ENCODE results near the gene ITGAE.
"Not testable (repeated sequence)": the region's sequence is repeated elsewhere in the genome, so short reads cannot be mapped to it uniquely, and the experiment has no call there.

The ITGAE gene

DNA sequence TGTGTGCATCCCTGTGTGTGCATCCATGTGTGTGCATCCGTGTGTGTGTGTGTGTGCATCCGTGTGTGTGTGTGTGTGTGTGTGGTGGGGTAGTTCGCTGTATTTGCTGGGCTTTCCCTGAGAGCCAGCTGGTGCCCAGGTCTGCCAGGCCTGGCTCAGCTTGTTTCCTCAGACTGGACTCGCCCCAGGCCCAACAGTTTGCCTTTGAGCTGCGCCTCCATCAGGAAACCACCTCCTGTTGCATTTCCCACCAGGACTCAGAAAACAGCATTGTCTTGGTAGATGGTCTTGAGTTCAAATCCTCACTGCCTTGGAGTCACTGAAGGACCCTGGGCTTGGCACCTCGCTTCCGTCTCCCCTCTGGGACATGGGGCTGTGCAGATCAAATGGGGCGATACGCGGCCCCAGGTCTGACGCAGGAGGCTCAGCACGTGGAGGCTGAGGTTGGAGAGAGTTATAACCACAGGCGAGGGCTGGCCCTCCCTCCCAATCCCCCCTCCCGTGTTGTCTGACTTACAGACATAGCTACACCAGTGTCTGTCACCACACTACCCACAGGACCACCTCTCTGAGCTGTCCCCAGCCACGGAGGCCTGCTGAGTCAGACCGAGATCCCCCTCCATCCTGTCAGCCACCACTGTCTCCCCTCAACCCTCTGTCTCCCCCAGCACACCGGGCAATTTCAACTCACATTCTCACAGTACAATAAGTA, 4.7 kb downstream of the ITGAE start:
- no peaks in the 10 kb centered on the region for H3K9me3 ChIP-seq (ENCODE audit: control insufficient read depth in 2 of 2, low read length in 2 of 2)
- peak overlapping the region in 1 of 2 donors; percentile 24 for H3K9ac ChIP-seq (ENCODE audit: low read depth in 1 of 2, low read length in 2 of 2)
- H3K27me3 ChIP-seq (ENCODE audit: control insufficient read depth in 2 of 2, insufficient read depth in 2 of 2, low read length in 2 of 2) = no peaks in the 10 kb centered on the region
- peaks cover 0 to 2% of the 10 kb centered on the region in 2 donors for H3K4me1 ChIP-seq (ENCODE audit: control insufficient read depth in 2 of 2, insufficient read depth in 2 of 2, low read length in 2 of 2)
- H3K27ac ChIP-seq (ENCODE audit: low read depth in 2 of 2, low read length in 2 of 2) = peak overlapping the region in 1 of 2 donors; percentile 17
- no peaks in the 10 kb centered on the region for H3K36me3 ChIP-seq (ENCODE audit: control insufficient read depth in 2 of 2, insufficient read depth in 2 of 2, low read length in 2 of 2)
- no peak overlapping the region for H3K4me3 ChIP-seq (ENCODE audit: low read length in 2 of 2)

DNA sequence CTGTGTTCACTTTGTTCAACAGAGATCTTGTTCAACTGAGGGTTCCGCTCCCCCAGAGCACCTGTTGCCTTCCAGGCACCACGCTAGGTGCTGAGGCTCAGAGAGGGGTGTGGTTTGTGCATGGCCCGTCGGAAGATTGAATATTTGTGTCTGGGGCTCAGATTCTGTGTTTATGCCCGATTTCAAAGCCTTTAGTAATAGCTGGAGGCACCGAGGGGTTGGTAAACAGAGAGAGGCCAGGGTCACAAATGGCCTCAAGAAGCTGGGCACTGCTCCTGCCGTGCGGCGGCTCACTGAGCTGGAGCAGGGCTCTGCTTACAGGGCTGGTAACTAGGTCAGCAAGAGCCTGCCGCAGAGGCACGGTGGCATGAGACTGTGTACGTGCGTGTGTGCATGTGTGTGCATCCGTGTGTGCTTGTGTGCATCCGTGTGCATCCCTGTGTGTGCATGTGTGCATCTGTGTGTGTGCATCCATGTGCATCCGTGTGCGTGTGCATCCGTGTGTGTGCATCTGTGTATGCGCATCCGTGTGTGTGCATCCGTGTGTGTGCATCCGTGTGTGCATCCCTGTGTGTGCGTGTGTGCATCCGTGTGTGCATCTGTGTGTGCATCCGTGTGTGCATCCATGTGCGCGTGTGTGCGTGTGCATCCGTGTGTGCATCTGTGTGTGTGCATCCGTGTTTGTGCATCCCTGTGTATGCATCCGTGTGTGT, 5.4 kb downstream of the ITGAE start:
- Histone ChIP-seq H3K4me3 (ENCODE audit: low read length in 2 of 2) (no peak overlapping the region), H3K27me3 (ENCODE audit: control insufficient read depth in 2 of 2, insufficient read depth in 2 of 2, low read length in 2 of 2) (no peaks in the 10 kb centered on the region), H3K9ac (ENCODE audit: low read depth in 1 of 2, low read length in 2 of 2) (no peak overlapping the region), H3K4me1 (ENCODE audit: control insufficient read depth in 2 of 2, insufficient read depth in 2 of 2, low read length in 2 of 2) (peaks cover 0 to 2% of the 10 kb centered on the region in 2 donors), H3K9me3 (ENCODE audit: control insufficient read depth in 2 of 2, low read length in 2 of 2) (no peaks in the 10 kb centered on the region), H3K36me3 (ENCODE audit: control insufficient read depth in 2 of 2, insufficient read depth in 2 of 2, low read length in 2 of 2) (no peaks in the 10 kb centered on the region), H3K27ac (ENCODE audit: low read depth in 2 of 2, low read length in 2 of 2) (peak overlapping the region in 1 of 2 donors; percentile 32)

DNA sequence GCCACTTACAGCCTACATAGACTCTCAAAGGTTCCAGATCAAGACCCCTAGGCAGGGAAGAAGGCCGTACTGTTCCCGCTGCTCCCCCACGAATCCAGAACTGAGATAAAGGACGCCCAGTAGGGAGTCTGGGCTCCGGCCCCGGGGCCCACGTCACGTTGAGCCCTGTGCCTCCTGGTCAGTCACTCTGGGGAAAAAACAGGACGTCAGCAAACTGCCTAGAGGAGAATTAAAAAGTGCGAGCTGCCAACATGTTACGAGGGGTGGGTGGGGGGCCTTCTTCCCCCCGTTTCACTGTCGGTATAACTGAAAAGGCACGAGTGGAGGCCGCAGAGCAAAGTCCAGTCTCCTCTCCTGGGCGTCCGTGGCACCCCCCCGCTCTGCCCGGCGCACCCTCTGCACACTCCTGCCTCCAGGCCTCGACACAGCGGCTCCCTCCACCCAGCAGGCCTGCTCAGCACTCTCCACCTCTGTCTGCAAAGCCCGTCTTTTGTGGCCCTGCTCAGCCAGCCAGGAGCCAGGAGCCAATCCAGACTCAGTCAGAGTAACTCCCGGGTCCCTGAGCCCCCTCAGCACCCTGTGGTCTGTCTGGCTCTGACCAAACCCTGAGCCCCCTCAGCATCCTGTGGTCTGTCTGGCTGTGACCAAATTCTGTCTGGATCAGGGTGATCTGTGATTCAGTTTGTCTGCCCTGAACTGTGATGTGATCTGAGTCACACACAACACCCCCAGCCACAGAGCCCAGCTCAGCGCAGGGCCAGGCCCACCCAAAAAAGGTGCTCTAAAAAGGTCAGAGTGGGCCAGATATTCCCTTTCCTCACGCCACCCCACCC, 6.2 kb downstream of the ITGAE start:
- Histone ChIP-seq H3K9ac (ENCODE audit: low read depth in 1 of 2, low read length in 2 of 2) (no peak overlapping the region), H3K27ac (ENCODE audit: low read depth in 2 of 2, low read length in 2 of 2) (peak overlapping the region in 1 of 2 donors; percentile 32), H3K9me3 (ENCODE audit: control insufficient read depth in 2 of 2, low read length in 2 of 2) (no peaks in the 10 kb centered on the region)

DNA sequence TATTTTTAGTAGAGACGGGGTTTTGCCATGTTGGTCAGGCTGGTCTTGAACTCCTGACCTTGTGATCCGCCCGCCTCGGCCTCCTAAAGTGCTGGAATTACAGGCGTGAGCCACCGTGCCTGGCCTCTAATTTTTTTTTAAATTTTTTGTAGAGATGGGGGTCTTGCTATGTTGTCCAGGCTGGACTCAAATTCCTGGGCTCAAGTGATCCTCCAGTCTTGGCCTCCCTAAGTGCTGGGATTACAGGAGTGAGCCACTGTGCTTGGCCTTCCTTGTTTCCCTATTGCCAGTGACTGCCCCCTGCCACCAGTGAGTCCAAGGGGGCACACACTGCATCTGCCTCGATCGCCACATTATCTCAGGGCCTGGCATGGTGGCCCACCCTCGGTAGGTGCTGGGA, 6.8 kb downstream of the ITGAE start:
- H3K4me3 ChIP-seq (ENCODE audit: low read length in 2 of 2); H3K4me1 ChIP-seq (ENCODE audit: control insufficient read depth in 2 of 2, insufficient read depth in 2 of 2, low read length in 2 of 2); H3K36me3 ChIP-seq (ENCODE audit: control insufficient read depth in 2 of 2, insufficient read depth in 2 of 2, low read length in 2 of 2); H3K27ac ChIP-seq (ENCODE audit: low read depth in 2 of 2, low read length in 2 of 2); H3K9ac ChIP-seq (ENCODE audit: low read depth in 1 of 2, low read length in 2 of 2); H3K27me3 ChIP-seq (ENCODE audit: control insufficient read depth in 2 of 2, insufficient read depth in 2 of 2, low read length in 2 of 2); H3K9me3 ChIP-seq (ENCODE audit: control insufficient read depth in 2 of 2, low read length in 2 of 2): not testable (repeated sequence)

More for the DNA sequence above, 6.2 kb downstream of the ITGAE start:
- Histone ChIP-seq H3K36me3 (ENCODE audit: control insufficient read depth in 2 of 2, insufficient read depth in 2 of 2, low read length in 2 of 2) (no peaks in the 10 kb centered on the region), H3K4me1 (ENCODE audit: control insufficient read depth in 2 of 2, insufficient read depth in 2 of 2, low read length in 2 of 2) (peaks cover 0 to 2% of the 10 kb centered on the region in 2 donors), H3K27me3 (ENCODE audit: control insufficient read depth in 2 of 2, insufficient read depth in 2 of 2, low read length in 2 of 2) (no peaks in the 10 kb centered on the region), H3K4me3 (ENCODE audit: low read length in 2 of 2) (no peak overlapping the region)

DNA sequence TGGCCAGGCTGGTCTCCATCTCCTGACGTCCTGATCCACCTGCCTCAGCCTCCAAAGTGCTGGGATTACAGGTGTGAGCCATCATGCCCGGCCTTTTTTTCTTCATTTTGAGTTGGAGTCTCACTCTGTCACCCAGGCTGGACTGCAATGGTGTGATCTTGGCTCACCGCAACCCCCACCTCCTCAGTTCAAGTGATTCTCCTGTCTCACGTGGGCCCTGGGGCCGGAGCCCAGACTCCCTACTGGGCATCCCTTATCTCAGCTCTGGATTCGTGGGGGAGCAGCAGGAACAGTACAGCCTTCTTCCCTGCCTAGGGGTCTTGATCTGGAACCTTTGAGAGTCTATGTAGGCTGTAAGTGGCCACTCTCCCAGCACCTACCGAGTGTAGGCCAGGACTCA, 7.7 kb downstream of the ITGAE start:
- not testable (repeated sequence) for H3K9ac ChIP-seq (ENCODE audit: low read depth in 1 of 2, low read length in 2 of 2); H3K9me3 ChIP-seq (ENCODE audit: control insufficient read depth in 2 of 2, low read length in 2 of 2); H3K36me3 ChIP-seq (ENCODE audit: control insufficient read depth in 2 of 2, insufficient read depth in 2 of 2, low read length in 2 of 2); H3K27me3 ChIP-seq (ENCODE audit: control insufficient read depth in 2 of 2, insufficient read depth in 2 of 2, low read length in 2 of 2); H3K4me3 ChIP-seq (ENCODE audit: low read length in 2 of 2); H3K4me1 ChIP-seq (ENCODE audit: control insufficient read depth in 2 of 2, insufficient read depth in 2 of 2, low read length in 2 of 2); H3K27ac ChIP-seq (ENCODE audit: low read depth in 2 of 2, low read length in 2 of 2)

DNA sequence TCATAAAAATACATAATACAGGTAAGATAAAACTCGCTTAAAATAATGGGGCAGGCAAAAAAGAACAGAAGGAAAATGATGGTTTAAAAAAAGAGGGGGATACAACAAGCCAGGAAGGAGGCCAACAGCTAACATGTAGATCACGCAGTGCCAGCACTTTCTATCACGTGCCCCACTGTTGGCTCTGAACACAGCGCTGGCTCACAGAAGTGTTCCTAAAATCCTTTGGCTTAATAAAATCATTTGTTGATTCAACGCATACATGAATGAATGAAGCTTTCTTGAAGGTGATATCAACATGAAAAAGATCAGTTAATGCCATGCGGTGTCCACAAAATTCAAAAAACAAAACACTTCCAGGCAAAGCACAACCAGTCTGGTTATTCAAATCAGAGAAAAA, 8.5 kb downstream of the ITGAE start:
- Histone ChIP-seq H3K36me3 (ENCODE audit: control insufficient read depth in 2 of 2, insufficient read depth in 2 of 2, low read length in 2 of 2) (no peaks in the 10 kb centered on the region), H3K4me3 (ENCODE audit: low read length in 2 of 2) (no peak overlapping the region), H3K9me3 (ENCODE audit: control insufficient read depth in 2 of 2, low read length in 2 of 2) (no peaks in the 10 kb centered on the region), H3K9ac (ENCODE audit: low read depth in 1 of 2, low read length in 2 of 2) (no peak overlapping the region), H3K27me3 (ENCODE audit: control insufficient read depth in 2 of 2, insufficient read depth in 2 of 2, low read length in 2 of 2) (no peaks in the 10 kb centered on the region), H3K27ac (ENCODE audit: low read depth in 2 of 2, low read length in 2 of 2) (no peak overlapping the region), H3K4me1 (ENCODE audit: control insufficient read depth in 2 of 2, insufficient read depth in 2 of 2, low read length in 2 of 2) (peaks cover 0 to 2% of the 10 kb centered on the region in 2 donors)

DNA sequence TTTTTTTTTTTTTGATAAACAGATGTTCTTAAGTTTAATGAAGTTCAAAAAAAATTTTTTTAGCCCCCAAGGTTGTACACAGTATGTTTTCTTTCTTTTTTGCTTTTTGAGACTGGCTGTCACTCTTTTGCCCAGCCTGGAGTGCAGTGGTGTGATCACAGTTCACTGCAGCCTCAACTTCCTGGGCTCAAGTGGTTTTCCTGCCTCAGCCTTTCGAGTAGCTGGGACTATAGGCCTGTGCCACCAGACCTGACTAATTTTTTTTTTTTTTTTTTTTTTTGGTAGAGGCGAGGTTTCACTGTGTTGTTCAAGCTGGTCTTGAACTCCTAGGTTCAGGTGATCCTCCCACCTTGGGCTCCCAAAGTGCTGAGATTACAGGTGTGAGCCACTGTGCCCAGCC, 12.8 kb downstream of the ITGAE start:
- H3K9ac ChIP-seq (ENCODE audit: low read depth in 1 of 2, low read length in 2 of 2) = no peak overlapping the region
- no peak overlapping the region for H3K4me3 ChIP-seq (ENCODE audit: low read length in 2 of 2)
- H3K4me1 ChIP-seq (ENCODE audit: control insufficient read depth in 2 of 2, insufficient read depth in 2 of 2, low read length in 2 of 2) = no peaks in the 10 kb centered on the region
- H3K36me3 ChIP-seq (ENCODE audit: control insufficient read depth in 2 of 2, insufficient read depth in 2 of 2, low read length in 2 of 2) = no peaks in the 10 kb centered on the region
- H3K9me3 ChIP-seq (ENCODE audit: control insufficient read depth in 2 of 2, low read length in 2 of 2) = no peaks in the 10 kb centered on the region
- no peaks in the 10 kb centered on the region for H3K27me3 ChIP-seq (ENCODE audit: control insufficient read depth in 2 of 2, insufficient read depth in 2 of 2, low read length in 2 of 2)
- H3K27ac ChIP-seq (ENCODE audit: low read depth in 2 of 2, low read length in 2 of 2) = no peak overlapping the region

DNA sequence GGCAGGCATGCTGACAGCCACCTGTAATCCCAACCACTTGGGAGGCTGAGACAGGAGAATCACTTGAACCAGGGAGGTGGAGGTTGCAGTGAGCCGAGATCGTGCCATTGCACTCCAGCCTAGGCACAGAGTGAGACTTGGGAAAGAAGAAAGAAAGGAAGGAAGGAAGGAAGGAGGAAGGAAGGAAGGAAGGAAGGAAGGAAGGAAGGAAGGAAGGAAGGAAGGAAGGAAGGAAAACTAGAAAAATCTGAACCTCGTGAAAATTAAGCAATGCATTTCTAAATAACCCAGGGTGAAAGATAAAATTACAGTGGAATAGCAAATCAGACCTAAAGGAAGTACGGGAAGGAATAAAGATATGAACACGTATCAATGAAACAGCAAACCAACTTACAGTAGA, 15.7 kb downstream of the ITGAE start:
- not testable (repeated sequence) for H3K4me3 ChIP-seq (ENCODE audit: low read length in 2 of 2); H3K9ac ChIP-seq (ENCODE audit: low read depth in 1 of 2, low read length in 2 of 2); H3K27ac ChIP-seq (ENCODE audit: low read depth in 2 of 2, low read length in 2 of 2); H3K27me3 ChIP-seq (ENCODE audit: control insufficient read depth in 2 of 2, insufficient read depth in 2 of 2, low read length in 2 of 2); H3K4me1 ChIP-seq (ENCODE audit: control insufficient read depth in 2 of 2, insufficient read depth in 2 of 2, low read length in 2 of 2); H3K9me3 ChIP-seq (ENCODE audit: control insufficient read depth in 2 of 2, low read length in 2 of 2); H3K36me3 ChIP-seq (ENCODE audit: control insufficient read depth in 2 of 2, insufficient read depth in 2 of 2, low read length in 2 of 2)

DNA sequence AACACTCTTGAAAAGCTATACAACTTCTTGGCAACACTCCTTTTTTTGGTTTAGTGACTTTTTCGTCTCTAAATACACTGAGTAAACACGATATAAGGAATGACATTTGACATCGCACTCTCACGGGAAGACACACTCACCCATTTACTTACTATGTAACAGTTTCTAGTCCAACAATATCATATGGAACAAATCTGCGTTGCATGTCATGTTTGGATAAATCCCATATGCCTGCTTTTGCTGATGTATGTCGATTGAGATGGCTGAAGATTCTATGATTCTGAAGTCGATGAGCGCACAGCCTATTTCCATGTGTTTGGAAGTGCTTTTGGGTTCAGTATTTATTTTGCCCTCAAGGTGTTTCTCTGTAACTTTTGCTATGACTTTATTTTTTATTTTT, 18.2 kb downstream of the ITGAE start:
- Histone ChIP-seq H3K9ac (ENCODE audit: low read depth in 1 of 2, low read length in 2 of 2) (no peak overlapping the region), H3K4me1 (ENCODE audit: control insufficient read depth in 2 of 2, insufficient read depth in 2 of 2, low read length in 2 of 2) (no peaks in the 10 kb centered on the region), H3K27me3 (ENCODE audit: control insufficient read depth in 2 of 2, insufficient read depth in 2 of 2, low read length in 2 of 2) (no peaks in the 10 kb centered on the region), H3K36me3 (ENCODE audit: control insufficient read depth in 2 of 2, insufficient read depth in 2 of 2, low read length in 2 of 2) (no peaks in the 10 kb centered on the region), H3K27ac (ENCODE audit: low read depth in 2 of 2, low read length in 2 of 2) (no peak overlapping the region), H3K9me3 (ENCODE audit: control insufficient read depth in 2 of 2, low read length in 2 of 2) (no peaks in the 10 kb centered on the region), H3K4me3 (ENCODE audit: low read length in 2 of 2) (no peak overlapping the region)

DNA sequence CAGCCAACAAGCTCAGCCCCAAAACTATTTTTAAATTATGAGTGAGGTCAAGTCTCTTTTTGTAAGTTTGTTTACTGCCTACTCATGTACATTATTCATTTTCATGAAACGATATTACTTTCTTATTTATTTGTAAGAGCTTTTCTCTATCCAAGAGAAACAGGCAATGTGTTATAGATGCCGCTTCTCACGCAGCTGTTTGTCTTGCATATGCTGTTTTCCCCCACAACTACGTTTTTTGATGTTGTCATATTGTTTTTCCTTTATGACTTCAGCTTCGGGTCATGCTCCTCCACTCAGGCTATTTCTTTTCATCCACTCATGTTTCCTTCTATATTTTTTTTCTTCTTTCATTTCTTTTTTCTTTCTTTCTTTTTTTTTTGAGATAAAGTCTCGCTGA, 20.0 kb downstream of the ITGAE start:
- Histone ChIP-seq H3K4me3 (ENCODE audit: low read length in 2 of 2) (no peak overlapping the region), H3K27ac (ENCODE audit: low read depth in 2 of 2, low read length in 2 of 2) (no peak overlapping the region), H3K36me3 (ENCODE audit: control insufficient read depth in 2 of 2, insufficient read depth in 2 of 2, low read length in 2 of 2) (no peaks in the 10 kb centered on the region), H3K27me3 (ENCODE audit: control insufficient read depth in 2 of 2, insufficient read depth in 2 of 2, low read length in 2 of 2) (no peaks in the 10 kb centered on the region), H3K4me1 (ENCODE audit: control insufficient read depth in 2 of 2, insufficient read depth in 2 of 2, low read length in 2 of 2) (no peaks in the 10 kb centered on the region), H3K9me3 (ENCODE audit: control insufficient read depth in 2 of 2, low read length in 2 of 2) (no peaks in the 10 kb centered on the region), H3K9ac (ENCODE audit: low read depth in 1 of 2, low read length in 2 of 2) (no peak overlapping the region)
